GM21737 (cell line): ENCODE measurements around the gene CLDN14.
"Not testable (repeated sequence)": the region's sequence is repeated elsewhere in the genome, so short reads cannot be mapped to it uniquely, and the experiment has no call there.

ENCODE experiments used
- ATAC-seq: cut with Tn5 transposase; IDR thresholded peaks from one replicate; pipeline ENCODE4 v1.9.1; 2021; ENCODE audit warnings: mild to moderate bottlenecking, moderate library complexity; ENCODE audit not compliant: unreplicated experiment

CLDN14 gene

DNA sequence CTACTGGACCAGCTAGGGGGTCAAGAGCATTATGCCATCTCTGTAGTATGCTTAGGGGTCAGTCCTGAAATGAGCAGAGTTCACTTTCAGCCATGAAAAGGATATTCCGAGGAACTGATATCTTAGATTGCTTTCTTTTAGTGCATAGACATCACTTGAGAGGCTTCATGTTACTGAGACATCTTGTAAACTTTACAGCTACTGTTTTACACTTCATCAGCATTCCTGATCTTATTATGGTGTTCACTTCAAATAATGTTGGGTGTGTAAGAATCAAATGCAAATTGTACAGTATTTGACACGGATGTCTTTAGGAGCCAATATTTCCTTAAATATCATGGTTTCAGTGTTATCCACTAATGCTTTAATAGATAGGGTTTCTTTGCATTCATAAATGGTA is 22.4 kb upstream of the CLDN14 start:
- no peak for ATAC-seq

DNA sequence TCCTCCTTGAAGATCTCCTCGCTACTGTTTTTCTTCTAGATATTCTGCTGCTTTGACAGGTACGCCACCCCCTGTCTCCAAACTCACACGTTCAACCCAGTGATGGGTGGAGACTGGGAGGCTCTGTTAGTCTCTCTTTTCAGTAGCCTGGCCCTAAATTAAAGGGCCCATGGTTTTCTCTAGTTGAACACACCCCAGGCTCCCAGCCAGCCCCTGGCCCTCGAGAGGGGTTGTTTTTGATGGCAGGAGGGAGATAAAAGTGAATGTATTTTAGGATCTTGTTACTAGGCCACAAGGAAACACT is 21.6 kb upstream of the CLDN14 start:
- no peak for ATAC-seq

DNA sequence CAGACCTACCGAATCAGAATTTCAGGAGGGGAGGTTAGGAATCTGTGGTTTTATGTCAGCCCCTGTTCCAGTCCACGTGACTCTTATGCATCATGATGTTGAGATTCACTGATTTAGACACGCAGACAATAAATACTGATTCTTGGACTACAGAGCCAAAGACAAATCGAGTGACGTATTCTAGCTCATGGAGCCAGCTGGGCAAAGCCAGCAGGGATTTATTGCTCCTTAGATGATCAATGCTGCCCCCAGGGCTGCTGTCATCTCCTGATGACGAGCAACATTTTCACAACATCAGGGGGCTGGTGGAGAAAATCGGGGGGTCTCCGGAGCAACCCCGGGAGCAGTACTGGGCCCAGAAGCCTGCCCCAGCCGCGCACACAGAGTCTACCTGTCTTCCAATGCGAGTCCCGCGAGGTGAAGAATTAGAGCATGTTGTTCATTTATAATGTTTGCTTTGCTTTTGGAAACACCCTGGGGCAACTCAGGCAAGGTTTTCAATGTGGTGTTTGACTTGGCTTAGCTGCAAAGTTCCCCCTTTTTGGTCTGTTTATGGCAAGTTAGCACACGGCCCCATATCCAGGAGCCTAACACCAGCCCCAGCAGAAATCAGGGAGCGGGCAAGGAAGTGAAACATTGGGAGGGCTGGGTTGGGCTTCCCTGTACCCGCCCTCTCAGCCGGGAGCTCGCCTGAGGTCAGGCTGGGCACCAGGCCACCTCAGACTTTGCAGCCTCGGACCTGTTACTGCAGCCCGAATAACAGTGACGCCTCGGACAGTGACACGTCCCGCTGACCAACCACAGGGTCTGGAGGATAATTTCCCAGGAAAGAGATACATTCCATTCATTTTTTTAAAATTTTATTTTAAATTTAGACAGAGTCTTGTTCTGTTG is 19.9 kb upstream of the CLDN14 start:
- ATAC-seq: no peak

DNA sequence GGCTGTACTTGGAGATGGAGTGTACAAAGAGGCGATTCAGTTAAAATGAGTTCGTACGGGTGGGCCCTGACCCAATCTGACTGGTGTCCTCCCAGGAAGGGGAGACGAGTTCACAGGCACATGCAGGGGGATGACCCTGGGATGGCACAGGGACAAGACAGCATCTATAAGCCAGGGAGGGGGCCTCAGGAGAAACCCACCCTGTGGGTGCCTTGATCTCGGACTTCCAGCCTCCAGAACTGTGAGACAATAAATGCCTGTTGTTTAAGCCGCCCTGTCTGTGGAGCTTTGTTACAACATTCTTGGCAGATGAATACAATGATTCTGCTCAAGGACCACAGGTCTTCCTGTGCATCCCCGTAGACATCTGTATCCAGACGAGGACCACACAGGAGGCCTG is 14.6 kb upstream of the CLDN14 start:
- ATAC-seq: no peak

DNA sequence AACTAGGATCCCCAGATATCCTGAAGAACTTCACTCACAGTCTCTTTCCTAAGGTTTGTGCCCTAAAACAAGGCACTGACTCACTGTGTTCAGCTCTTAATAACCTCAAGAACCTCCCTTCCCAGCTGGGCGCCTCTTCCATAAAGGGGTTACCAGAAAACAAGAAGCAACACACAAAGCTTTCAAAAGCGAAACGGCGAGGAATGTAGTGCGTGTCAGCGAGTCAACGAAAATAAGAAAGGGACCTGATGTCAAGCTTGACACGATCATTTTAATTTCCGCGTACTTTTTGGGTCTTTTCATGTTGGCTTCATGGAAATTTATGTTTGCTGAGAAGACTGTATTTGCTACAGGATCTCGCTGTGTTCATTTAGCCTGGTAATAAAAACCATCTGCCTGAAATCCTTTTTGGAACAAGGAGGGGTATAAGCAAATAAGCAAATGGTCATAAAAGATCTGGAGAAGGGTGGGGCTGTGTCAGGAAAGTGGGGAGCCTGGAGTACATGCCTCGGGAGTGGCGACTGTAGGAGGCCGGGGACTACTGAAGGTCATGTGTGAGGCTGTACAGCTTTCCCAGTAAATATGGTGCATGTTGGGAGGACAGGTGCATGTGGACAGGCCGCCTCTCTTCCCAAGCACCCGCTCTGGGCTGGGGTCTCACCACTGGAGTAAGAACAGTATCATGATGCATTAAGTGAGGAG is 11.4 kb upstream of the CLDN14 start:
- ATAC-seq: no peak

DNA sequence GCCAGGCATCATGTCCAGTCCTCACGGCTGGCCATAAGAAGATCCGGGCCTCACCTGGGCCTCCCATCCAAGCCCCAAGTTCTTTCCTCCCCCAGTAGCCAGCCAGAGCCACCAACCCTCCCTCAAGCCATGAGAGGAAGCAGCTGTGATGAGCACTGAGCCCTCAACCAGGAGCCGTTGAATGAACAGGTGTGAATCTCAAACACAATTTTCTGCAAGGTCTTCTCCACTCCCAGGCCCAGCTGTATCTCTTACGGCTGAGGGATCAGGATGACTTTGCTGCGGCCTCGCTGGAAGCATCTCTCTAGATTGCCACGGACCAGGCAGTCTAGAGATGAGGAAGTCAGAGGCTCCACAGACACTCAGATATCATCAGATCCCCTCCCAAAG is 9.8 kb upstream of the CLDN14 start:
- no peak for ATAC-seq

DNA sequence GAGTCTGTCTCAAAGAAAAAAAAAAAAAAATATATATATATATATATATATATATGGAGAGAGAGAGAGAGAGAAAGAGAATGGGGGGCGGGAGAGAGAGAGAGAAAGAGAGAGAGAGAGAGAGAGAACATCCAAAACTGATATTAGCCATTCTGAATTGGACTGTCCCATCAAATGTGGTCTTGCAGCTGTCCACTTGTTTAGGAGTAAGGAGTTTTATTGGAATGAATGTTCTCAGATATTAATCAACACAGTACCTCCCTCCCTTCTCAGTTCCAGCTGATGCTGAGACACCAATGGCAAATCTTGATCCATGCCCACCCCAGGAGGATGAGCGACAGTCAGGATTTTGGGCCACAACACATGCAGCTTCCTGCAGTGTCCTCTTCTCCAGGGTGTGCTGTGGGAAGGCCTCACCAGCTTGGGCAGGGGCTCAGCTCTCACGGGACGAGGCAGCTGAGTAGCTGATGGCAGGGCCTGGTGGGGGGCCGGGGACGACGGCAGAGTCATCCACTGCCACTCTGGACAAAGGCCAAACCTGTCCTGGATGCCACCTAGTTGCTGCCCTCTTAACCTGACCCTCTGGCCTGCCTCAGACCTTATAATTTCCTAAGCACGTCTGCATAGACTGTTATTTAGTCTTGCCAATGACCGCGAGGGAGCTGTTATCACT is 9.3 kb upstream of the CLDN14 start:
- ATAC-seq: no peak

DNA sequence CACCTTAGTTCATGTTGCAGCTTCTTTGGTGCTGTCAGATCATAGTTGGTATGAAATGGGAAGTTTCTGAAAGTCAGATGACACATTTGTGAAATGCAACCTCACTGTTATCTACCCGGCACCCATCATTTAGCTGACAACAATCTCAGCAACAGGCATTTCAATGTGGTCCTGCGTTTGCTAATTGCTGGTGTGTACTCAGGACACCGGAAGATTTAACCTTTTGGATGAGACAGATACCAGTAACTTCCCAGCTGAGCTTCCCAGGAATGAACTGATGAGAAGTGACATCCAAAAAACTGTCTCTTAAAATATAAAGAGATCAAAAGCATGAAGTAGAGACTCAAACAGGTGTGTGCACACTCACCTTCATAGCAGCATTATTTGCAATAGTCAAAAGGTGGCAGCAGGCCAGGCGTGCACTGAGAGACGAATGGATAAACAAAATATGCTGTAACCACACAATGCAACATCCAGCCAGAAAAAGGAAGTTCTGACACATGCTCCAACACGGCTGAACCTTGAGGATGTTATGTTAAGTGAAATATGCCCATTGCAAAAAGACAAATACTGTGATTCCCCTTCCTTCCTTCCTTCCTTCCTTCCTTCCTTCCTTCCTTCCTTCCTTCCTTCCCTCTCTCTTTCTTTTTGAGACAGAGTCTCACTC is 7.9 kb upstream of the CLDN14 start:
- ATAC-seq: no peak

DNA sequence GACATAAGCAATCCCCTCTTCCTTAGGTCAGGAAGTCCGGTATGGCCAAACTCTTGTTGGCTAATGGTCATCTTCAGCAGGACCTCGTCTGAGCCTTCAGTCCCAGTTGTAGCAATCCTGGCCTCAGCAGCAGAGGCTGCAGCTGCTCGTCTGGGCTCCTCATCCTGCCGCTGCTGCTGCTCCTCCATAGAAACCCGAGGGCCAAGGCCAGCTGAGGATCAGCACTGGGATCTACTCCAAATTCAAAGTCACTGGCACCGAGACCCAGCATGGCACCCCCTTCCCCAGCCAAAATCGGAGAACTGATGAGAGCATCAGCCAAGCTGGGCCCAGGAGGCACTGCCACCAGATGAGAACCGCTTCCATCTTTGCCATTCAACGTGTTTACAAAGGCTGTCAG is 6.3 kb upstream of the CLDN14 start:
- no peak for ATAC-seq

DNA sequence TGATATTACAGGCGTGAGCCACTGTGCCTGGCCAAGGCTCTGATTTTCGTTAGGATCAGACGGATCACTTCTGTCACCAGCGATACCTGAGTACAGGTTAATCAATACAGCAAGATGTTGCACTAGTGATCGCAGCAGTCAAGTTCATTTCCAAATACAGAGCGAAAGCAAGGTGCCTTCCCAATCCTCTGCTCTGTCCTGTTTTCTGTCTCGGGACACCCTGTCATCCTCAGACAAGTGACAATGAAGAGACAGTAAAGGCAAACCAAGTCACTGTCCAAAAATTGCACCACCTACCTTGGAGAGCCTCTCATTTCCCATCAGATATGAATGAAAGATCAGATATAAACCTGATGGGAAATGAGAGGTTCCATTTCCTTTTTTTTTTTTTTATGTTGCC is 5.6 kb upstream of the CLDN14 start:
- no peak for ATAC-seq

DNA sequence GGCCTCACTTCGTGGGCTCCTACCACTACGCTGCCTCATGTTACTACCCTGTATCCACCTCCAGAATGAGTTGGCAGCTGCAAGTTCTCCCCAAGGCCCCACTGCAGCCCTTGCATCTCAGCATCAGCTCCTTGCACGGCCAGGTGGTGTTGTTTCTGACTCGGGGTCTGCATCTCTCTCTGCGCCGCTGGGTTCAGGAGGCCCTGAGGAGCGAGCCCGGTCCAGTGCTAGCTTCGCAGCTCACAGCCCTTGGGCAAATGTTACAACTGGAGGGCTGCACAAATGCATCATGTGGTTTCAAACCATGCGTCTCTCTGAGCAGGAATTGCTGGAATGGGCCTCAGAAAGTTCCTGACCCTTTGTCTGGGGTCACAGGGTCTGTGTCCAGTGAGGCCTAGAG is 3.2 kb upstream of the CLDN14 start:
- ATAC-seq: no peak

DNA sequence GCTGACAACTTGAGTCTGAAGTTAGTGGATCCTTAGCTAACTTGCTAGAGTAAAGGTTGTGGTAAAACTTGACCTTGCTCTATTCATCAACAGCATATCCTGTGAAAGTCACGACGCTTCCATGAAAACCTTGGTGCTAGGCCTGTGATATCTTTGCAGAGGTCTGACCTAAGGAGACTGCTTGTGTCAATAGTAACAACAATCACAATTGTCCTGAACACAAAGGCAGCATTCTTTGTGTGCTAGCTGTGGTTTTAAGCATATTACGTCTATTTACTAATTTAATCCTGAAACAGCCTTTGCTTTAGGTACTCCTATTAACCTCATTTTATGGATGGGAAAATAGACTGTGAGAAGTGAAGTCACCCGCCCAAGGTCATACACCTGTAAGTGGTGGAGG is 2.8 kb upstream of the CLDN14 start:
- no peak for ATAC-seq

DNA sequence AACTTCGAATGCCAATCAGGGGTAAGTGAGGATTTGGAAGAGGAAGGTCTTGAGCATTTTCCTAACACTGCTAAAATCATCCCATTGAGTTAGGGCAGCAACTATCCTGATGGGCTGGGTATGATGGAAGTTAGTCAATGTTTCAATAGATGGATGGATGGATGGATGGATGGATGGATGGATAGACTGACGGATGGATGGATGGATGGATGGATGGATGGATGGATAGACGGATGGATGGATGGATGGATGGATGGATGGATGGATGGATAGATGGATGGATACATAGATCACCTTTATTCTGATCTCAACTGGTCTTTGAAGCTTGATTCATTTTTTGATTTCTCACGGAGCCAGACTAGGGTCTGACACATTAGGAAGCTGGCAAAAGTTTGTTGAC is 2.3 kb upstream of the CLDN14 start:
- no peak for ATAC-seq

DNA sequence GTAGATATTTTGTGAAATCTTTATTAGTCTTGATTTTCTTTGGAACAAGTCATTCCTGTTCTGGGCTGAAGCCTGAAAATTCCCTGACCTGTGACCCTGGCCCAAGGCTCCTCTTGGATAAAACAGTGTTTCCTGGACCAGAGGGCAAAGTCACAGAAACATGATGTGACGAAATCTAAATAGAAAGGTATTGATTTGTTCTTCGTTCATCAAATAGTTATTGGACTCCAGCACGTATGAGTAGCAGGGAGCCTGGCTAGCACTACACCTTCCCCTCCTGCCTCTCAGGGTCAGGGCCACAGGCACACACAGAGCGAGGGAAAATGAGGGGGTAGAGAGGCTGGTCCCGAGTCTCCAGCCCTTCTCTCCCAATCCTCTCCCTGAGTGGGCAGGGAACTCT is 1.7 kb upstream of the CLDN14 start:
- no peak for ATAC-seq

DNA sequence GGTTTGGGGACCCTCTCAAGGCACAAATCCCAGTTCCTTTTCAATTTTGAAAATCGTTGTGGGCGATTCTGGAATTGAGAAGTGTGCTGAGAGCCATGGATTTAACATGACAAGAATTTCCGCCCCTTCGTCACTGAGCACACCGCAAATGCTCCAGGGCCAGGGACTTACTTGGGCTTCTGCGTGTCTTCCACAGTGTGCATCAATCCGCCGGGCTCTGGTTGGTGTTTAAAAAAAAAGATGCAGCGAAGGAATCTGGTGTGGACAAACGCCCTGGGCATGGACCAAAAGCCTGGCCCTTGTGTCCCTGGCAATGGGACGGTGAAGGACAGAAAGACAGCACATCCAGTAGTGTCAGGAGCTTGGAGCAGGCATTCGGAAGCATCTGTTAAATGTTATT is 696 bp upstream of the CLDN14 start:
- no peak for ATAC-seq

DNA sequence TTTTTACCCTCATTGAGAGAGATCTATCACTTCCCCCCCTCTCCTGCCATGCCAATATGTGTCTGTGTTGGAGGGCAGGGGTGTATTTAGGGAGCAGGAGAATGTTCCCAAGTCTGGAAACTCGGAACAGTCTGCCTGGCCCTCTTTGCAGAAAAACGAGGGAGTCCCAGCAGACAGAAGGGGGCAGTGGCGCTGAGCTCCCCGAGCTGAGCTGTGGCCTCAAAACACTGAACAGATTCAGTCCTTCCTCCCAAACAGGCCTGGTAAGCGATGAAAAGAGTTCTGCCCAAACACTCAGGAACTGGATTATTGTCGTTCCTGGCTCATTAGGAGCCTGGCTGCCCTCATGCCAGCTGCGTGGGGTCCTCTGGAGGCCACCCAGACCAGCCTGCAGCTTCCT is 981 bp downstream of the CLDN14 start:
- ATAC-seq: no peak

DNA sequence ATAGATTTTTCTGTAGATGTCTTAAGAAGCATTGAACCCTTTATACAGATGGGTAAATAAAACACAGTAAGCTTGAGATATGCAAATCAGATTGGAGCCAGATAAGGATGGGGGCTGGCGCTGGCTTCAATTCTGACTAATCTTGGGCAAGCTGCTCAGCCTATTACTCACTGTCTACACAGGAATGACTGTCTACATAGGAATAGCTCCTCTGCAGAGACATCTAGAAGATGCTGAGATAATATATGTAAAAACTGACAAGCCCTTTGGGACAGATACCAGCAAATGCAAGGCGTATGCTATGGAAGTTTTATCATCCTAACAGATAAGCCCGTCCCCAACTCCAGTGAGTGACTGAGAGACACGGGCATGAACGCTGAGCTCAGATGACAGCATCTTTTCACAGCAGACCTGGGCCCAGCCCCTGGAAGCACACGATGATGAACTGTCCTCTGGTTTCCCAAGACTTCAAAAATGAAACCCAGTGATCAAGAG is 1.7 kb downstream of the CLDN14 start:
- ATAC-seq: no peak

DNA sequence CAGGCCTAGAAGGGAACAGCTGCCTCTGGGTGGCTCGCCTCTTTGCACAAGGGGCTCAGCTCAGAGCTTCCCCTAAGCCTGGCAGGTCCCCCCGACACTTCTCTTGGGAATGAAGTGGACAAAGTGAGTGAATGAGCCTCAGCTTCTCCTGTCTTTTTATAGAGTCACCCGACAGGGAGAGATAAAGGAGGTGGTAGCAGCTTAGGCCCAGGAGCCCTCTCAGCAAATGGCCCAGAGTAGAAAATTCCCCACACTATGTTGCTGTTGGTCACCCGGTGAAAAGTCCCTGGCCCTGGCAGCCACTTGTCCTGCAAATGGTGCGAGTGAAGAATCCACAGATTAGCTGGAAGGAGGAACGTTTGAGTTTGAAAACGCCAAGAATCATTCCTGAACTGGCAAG is 2.4 kb downstream of the CLDN14 start:
- no peak for ATAC-seq

DNA sequence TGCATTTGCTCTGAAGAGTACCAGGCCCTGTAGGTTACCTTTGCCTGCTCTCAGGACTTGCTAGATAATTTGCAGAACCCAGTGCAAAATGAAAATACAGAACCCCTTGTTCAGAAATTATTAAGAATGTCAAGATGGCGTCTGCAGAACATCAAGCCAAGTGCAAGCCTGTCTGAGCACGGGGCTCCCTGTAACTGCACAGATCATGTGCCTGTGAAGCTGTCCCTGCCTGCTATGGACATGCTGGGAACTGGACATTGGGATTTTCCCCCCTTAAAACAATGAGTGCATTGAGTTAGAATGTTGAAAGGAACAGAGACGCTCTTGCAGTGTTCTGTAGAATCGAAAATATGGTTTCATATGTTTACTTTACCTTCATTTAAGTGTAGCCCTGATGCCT is 2.9 kb downstream of the CLDN14 start:
- ATAC-seq: no peak

DNA sequence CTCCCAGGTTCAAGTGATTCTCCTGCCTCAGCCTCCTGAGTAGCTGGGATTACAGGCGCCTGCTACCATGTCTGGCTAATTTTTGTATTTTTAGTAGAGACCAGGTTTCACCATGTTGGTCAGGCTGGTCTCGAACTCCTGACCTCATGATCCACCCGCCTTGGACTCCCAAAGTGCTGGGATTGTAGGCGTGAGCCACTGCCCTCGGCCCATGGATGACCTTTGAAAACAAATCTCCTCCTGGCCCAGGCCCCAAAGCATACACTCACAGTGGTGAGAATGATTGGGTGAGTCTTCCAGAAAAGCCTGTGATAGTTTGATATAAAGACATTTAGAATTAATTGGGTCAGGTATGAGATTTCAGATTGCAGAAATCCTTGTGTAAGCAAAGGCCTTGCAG is 3.4 kb downstream of the CLDN14 start:
- not testable (repeated sequence) for ATAC-seq

DNA sequence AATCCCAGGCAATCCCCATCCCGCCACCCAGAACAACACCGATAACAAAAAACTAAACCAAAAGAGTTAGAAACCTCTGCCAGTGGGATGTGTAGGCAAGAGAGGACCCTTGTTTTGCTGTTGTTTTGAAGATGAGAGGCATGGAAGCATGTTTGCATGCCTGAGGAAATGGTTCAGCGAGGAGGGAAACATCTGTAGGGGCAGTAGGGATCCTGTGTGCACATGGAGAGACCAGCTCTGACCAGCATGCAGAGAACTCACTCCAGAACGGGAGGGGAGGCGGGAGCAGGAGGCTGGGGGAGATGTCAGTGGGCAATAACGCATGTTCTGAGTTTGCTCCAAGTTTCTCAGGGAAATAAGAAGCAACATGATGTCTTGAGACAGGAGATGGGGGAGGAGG is 5.3 kb downstream of the CLDN14 start:
- no peak for ATAC-seq
